Fibroblast of skin of left quadriceps (primary cell): Measurements from ENCODE around the gene CPXM1.
"Not testable (repeated sequence)": the region's sequence is repeated elsewhere in the genome, so short reads cannot be mapped to it uniquely, and the experiment has no call there.

ENCODE experiments used
- DNase-seq, 2 experiments: peaks; one replicate each; pipeline ENCODE4 v3.0.0-alpha.2; 2013; ENCODE audit warnings: low read depth in 2 of 2

The CPXM1 gene

GRCh38 chr20:2820896-2821869 is 20.8 kb upstream of the CPXM1 start:
- no peak for DNase-seq

- peak in 1 of 2 experiments; percentile 44 for DNase-seq
These were observed 19.9 kb upstream of the CPXM1 start for GRCh38 chr20:2820084-2820895.

GRCh38 chr20:2817891-2818595 is 17.6 kb upstream of the CPXM1 start:
- no peak for DNase-seq

- DNase-seq: no peak
These were observed 16.9 kb upstream of the CPXM1 start for GRCh38 chr20:2817341-2817726.

- no peak for DNase-seq
These were observed 16.3 kb upstream of the CPXM1 start for GRCh38 chr20:2816583-2817340.

GRCh38 chr20:2816030-2816582 is 15.7 kb upstream of the CPXM1 start, which contains the start of gene TMEM239:
Gene TMEM239 (plus strand): TSS chr20:2816364. CDS start chr20:2816555, 191 bp downstream.
- DNase-seq: no peak

- DNase-seq: no peak
These were observed 14.9 kb upstream of the CPXM1 start for GRCh38 chr20:2815242-2815900.

- peak; percentile 99 for DNase-seq
These were observed 14.2 kb upstream of the CPXM1 start, which contains the start of gene C20orf141 for GRCh38 chr20:2814587-2815051. Gene C20orf141 (plus strand): TSS chr20:2814987. CDS start chr20:2815185, 198 bp downstream.

GRCh38 chr20:2814076-2814475 is 13.6 kb upstream of the CPXM1 start:
- no peak for DNase-seq

GRCh38 chr20:2812189-2812588 is 11.8 kb upstream of the CPXM1 start:
- no peak for DNase-seq

GRCh38 chr20:2809690-2810089 is 9.3 kb upstream of the CPXM1 start:
- no peak for DNase-seq

GRCh38 chr20:2807929-2808328 is 7.5 kb upstream of the CPXM1 start:
- not testable (repeated sequence) for DNase-seq

GRCh38 chr20:2807019-2807418 is 6.6 kb upstream of the CPXM1 start:
- no peak for DNase-seq

GRCh38 chr20:2806351-2806701 is 5.9 kb upstream of the CPXM1 start:
- no peak for DNase-seq

GRCh38 chr20:2805689-2806350 is 5.4 kb upstream of the CPXM1 start:
- DNase-seq: no peak

GRCh38 chr20:2804852-2805688 is 4.6 kb upstream of the CPXM1 start:
- no peak for DNase-seq

GRCh38 chr20:2804041-2804828 is 3.8 kb upstream of the CPXM1 start:
- no peak for DNase-seq

GRCh38 chr20:2801286-2801728 is 880 bp upstream of the CPXM1 start:
- no peak for DNase-seq
